ENCODE results near the gene CTDSPL.
"Not testable (repeated sequence)": the region's sequence is repeated elsewhere in the genome, so short reads cannot be mapped to it uniquely, and the experiment has no call there.

Gene CTDSPL

DNA sequence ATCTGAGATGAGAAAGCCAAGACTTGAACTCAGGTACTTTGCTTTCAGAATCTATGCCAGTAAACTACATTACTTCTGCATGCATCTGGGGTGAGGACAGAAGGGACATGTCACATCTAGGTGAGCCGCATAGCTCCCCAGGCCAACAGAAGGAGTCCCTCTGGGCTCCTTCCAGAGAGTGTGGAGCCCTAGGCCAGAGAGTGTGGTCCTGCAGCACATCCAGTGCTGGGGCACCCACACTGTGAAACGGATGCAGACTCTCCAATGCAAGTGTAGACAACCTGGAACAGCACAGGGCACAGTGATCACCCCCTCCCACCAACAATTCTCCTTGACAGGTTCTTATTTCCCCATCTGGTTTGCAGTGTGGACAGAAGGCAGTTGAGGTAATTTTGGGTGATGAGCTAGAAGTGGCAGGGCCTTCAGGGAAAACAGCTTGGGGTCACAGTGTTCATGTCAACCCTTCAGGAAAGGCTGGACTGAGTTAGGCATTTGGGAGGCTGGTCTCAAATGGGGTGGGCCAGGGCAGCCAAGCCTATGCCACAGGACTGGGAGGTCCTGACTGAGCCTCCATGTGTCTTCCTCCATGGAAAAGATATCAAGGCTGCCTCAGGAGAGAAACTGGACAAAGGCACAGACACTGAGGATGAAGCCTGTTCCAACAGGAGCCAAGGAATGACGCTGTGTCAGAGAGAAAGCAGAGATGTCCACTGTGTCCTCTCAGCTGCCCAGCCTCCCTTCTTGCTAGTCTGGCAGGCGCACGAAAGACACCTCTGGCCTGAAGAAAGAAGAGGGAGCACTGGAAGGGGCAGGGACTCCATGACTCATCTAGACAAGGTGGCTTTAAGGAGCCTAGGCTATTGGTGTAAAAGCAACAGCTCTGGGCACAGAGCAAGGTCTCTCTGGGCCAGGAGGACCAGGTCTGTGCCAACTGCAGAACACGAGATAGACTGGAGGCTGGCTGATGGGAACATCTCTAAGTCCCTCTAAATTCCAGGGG is 166.1 kb downstream of the CTDSPL start:
- DNase-seq (ENCODE audit: low read depth, low spot score) = no peak
- TF ChIP-seq EZH2 (IDR thresholded peaks at IDR 0.05) = no peak
- no peak for TF ChIP-seq FOXP2 (optimal IDR thresholded peaks at IDR 0.05; ENCODE audit: control extremely low read depth, extremely low read length, insufficient read depth)
- no peak for TF ChIP-seq POLR2AphosphoS5 (IDR thresholded peaks at IDR 0.05; ENCODE audit: borderline replicate concordance, low read depth, low read length)
- no peak overlapping the region for H3K9ac ChIP-seq (ENCODE audit: insufficient read length)
- H3K4me3 ChIP-seq = no peak overlapping the region
- H3K27ac ChIP-seq = no peak overlapping the region
- H3K9me3 ChIP-seq (ENCODE audit: low read depth, low read length) = no peaks in the 10 kb centered on the region
- H3K36me3 ChIP-seq (ENCODE audit: insufficient read depth, low read length) = no peaks in the 10 kb centered on the region

DNA sequence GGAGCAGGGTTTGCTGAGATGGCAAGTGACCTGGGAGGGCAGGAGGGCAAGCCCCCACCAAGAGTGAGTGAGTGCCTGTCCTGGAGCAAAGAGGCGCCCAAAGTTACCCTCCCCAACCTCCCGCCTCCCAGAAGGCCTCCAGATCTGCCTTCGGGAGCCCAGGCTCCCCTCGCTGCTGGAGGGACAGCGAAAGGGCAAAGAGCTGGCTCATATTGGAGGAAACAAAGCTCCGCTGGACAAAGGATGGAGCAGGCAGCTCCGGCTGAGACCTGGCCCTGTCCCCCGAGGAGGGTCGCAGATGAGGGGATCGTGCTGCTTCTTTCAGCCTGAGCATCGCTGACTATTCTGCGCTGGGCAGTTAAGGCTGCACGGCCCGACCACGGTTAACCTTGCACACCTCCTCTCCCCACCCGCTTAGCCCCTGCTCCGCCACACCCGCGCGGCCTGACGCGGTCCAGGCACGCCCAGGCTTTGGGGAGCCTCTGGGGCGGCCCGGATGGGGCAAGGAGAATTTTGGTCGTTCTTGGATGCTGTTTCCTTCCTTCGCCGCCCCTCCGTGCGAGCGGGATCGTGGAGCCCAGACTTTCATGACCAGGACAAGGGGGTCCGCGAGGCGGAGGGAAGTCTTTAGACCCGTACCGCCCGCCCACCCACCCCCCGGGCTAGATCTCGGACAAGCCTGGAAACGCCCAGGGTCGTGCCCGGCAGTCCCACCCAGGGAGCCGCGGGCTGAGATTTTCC is 167.1 kb downstream of the CTDSPL start:
- Histone ChIP-seq H3K4me3 (no peak overlapping the region), H3K36me3 (ENCODE audit: insufficient read depth, low read length) (no peaks in the 10 kb centered on the region), H3K27ac (no peak overlapping the region), H3K9me3 (ENCODE audit: low read depth, low read length) (no peaks in the 10 kb centered on the region), H3K9ac (ENCODE audit: insufficient read length) (no peak overlapping the region)
- TF ChIP-seq EZH2 (IDR thresholded peaks at IDR 0.05) (no peak), FOXP2 (optimal IDR thresholded peaks at IDR 0.05; ENCODE audit: control extremely low read depth, extremely low read length, insufficient read depth) (no peak), POLR2AphosphoS5 (IDR thresholded peaks at IDR 0.05; ENCODE audit: borderline replicate concordance, low read depth, low read length) (no peak)
- DNase-seq (ENCODE audit: low read depth, low spot score) = no peak

DNA sequence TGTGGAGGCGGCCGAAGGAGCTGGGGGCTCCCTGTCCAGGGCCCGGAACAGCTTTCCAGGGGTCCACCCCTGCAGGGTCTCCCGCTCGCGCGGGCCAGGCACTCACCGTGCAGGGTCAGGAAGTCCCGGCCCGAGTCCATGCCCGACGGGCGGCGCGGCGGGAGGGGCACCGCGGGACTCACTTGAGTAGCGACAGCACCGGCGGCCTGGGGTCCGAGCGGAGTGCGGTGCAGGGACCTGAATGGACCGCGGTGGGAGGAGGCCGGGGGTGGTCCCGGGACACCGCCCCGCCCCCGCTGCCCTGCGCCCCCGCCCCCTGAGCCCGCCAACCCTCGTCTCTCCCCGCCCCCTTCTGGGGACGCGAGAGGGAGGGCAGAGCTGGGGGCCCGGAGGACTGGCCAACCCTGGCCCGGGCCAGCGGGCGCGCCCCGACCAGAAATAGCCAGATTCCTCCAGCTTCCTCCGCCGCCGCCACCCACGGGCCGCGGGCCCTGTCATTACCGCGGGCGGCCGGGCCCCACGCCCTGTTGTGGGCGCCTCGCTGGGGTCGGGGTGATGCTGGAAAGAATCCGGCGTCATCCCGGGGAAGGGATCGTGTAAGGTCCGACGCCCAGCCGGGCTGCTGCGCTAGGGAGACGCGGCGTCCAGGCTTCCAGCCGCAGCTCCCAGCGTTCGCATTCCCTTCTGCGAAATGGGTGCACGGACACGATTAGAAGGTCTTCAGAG is 167.9 kb downstream of the CTDSPL start, which contains the start of gene PLCD1:
Gene PLCD1, minus strand, starts transcription at position 243 of the 726 bp plus-strand sequence. Its CDS starts 103 bp downstream, at position 140.
- no peak for TF ChIP-seq EZH2 (IDR thresholded peaks at IDR 0.05)
- no peak for TF ChIP-seq FOXP2 (optimal IDR thresholded peaks at IDR 0.05; ENCODE audit: control extremely low read depth, extremely low read length, insufficient read depth)
- TF ChIP-seq POLR2AphosphoS5 (IDR thresholded peaks at IDR 0.05; ENCODE audit: borderline replicate concordance, low read depth, low read length) = no peak
- Histone ChIP-seq H3K27ac (no peak within 1 kb of the TSS), H3K9ac (ENCODE audit: insufficient read length) (no peak within 1 kb of the TSS), H3K36me3 (ENCODE audit: insufficient read depth, low read length) (no peaks in the 10 kb centered on the region), H3K9me3 (ENCODE audit: low read depth, low read length) (no peaks in the 10 kb centered on the region), H3K4me3 (peak within 1 kb of the TSS; percentile 52)
- no peak for DNase-seq (ENCODE audit: low read depth, low spot score)

DNA sequence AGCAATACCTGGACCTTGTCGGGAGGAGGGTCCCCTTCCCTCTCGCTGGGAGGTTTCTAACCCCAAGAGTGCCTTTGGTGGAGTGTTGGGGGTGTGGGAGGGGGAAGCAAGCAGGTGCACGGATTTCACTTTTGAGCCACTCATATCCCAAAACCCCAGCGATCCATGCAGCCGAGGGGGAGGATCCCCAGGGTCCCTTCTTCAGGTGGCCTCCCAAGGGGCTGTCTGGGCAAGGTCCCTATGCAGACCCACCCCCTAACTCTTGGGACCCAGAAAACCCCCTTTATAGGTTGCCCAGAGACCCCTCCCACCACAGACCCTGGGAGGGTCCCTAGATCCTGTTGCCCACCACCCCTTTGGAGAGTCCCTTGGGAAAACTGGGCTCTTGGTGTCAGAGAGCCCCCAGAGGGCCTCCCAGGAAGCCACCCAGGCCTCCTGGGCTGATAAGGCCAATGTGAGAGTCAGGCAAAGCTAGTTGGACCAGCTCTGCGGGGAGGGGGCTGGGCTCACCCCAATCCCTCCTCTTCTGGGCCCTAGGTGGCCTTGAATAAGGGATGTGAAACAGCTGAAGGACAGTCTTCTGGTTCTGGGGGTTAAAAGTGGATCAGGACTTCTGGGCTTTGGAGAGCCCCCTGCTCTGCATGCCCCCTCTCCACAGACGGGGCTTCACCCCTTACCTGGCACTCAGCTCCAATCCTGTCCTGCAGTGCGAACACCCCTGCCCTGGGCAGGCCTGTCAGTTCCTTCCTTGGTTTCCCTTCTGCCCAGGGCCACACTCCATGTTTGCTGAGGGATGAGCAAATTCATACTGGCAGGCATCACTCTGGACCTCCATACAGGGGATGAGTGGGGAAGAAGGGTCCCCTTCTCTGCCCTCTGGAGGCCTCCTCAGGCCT is 168.7 kb downstream of the CTDSPL start:
- no peak overlapping the region for H3K9ac ChIP-seq (ENCODE audit: insufficient read length)
- no peak overlapping the region for H3K27ac ChIP-seq
- TF ChIP-seq FOXP2 (optimal IDR thresholded peaks at IDR 0.05; ENCODE audit: control extremely low read depth, extremely low read length, insufficient read depth) (no peak), POLR2AphosphoS5 (IDR thresholded peaks at IDR 0.05; ENCODE audit: borderline replicate concordance, low read depth, low read length) (no peak), EZH2 (IDR thresholded peaks at IDR 0.05) (no peak)
- no peak for DNase-seq (ENCODE audit: low read depth, low spot score)
- no peaks in the 10 kb centered on the region for H3K36me3 ChIP-seq (ENCODE audit: insufficient read depth, low read length)
- H3K4me3 ChIP-seq = no peak overlapping the region; the same call in 1 of the 2 replicates
- no peaks in the 10 kb centered on the region for H3K9me3 ChIP-seq (ENCODE audit: low read depth, low read length)

DNA sequence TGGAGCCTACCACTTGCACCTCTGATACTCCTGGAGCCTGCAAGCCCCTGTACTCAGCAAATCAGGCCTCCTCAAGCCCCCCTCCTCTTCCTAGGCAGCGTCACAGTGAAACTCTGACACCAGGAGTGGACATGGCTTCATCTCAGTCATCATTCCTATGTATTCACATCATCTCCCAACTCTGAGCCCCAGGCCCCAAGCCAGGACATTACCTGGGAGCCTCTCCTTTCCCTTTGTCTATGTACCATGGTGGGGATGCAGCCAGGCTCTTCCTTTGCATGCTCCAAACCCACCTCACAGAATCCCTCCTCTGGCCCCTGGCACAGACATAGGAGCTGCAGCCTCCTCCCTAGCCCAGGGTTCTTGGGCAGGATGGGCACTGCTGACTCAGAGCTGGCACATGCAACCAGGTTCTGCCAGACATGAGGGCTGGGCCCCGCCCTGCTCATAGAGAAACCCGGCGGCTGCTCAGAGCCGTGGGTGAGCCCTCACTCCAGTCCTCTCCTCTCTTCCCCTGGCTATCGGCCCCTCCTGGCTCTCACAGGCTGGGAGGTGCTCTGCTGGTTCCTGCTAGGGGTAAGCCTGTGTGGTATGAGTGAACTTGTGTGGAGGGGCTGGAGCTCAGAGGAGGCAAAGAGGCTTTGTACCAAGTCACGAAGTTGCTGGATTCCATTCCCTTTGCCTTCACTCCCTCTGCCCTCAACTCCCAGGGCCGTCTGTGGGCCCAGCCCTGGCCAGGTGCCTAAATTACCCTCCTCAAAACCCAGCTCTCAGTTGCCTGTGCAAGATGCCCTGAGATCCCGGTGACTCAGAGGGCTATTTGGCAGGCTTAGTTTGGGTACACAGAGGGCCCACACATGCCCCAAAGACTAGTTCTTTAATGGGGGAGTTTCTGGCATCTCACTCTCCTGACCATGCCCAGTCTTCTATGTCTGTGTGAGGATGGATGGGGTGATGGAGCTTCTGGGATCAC is 169.6 kb downstream of the CTDSPL start:
- Histone ChIP-seq H3K9me3 (ENCODE audit: low read depth, low read length) (no peaks in the 10 kb centered on the region), H3K36me3 (ENCODE audit: insufficient read depth, low read length) (no peaks in the 10 kb centered on the region), H3K9ac (ENCODE audit: insufficient read length) (no peak overlapping the region), H3K4me3 (no peak overlapping the region), H3K27ac (no peak overlapping the region)
- DNase-seq (ENCODE audit: low read depth, low spot score) = no peak
- TF ChIP-seq EZH2 (IDR thresholded peaks at IDR 0.05) = no peak
- no peak for TF ChIP-seq FOXP2 (optimal IDR thresholded peaks at IDR 0.05; ENCODE audit: control extremely low read depth, extremely low read length, insufficient read depth)
- TF ChIP-seq POLR2AphosphoS5 (IDR thresholded peaks at IDR 0.05; ENCODE audit: borderline replicate concordance, low read depth, low read length) = no peak

DNA sequence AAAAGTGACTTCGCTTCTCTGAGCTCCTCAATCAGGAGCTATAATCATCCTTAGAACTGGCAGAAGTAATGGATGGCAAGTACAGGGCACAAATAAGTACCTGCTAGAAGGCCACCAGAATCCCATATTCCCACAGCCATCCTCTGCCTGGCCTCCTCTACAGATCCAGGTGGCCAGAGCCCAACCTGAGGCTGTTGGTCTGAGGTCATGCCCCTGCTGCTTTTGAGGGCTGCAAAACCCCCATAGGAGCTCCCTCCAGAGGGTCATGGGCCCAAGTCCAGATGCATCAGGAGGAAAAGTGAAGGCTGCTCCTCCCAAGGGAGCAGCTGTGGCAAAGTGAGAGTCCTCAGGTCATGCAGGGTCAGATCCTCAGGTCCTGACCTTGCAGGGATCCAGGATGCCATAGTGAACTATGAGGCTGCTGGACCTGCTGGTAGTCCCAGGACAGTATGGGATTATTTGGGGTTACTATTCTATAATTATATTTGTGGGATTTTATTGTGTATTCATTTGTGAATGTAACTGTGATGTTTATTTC is 170.7 kb downstream of the CTDSPL start:
- no peak for DNase-seq (ENCODE audit: low read depth, low spot score)
- Histone ChIP-seq H3K36me3 (ENCODE audit: insufficient read depth, low read length) (no peaks in the 10 kb centered on the region), H3K27ac (no peak overlapping the region), H3K4me3 (no peak overlapping the region), H3K9ac (ENCODE audit: insufficient read length) (no peak overlapping the region), H3K9me3 (ENCODE audit: low read depth, low read length) (no peaks in the 10 kb centered on the region)
- TF ChIP-seq EZH2 (IDR thresholded peaks at IDR 0.05) = no peak
- TF ChIP-seq FOXP2 (optimal IDR thresholded peaks at IDR 0.05; ENCODE audit: control extremely low read depth, extremely low read length, insufficient read depth) = no peak
- TF ChIP-seq POLR2AphosphoS5 (IDR thresholded peaks at IDR 0.05; ENCODE audit: borderline replicate concordance, low read depth, low read length) = no peak

DNA sequence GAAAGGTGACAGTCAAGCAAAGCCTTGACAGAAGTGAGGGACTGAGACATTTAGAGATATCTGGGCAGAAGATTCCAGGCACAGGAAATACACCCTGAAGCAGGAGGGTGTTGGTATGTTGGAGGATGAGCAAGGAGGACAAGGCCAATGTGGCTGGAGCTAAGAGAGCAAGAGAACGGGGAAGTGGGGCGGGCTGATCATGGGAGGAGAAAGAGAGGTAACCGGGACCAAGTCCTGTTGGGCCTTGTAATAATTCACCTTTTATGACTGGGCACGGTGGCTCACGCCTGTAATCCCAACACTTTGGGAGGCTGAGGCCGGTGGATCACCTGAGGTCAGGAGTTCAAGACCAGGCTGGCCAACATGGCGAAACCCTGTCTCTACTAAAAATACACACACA is 171.9 kb downstream of the CTDSPL start:
- not testable (repeated sequence) for H3K27ac ChIP-seq; H3K4me3 ChIP-seq; DNase-seq (ENCODE audit: low read depth, low spot score); H3K9ac ChIP-seq (ENCODE audit: insufficient read length); H3K36me3 ChIP-seq (ENCODE audit: insufficient read depth, low read length); H3K9me3 ChIP-seq (ENCODE audit: low read depth, low read length)
